Activated gamma-delta T cell treated with anti-CD3 and anti-CD28 coated beads, Interleukin-2, amount 50 U/mL, for 16 hours (primary cell): Measurements from ENCODE around the gene ASPG.

Source experiments
- DNase-seq: peaks from one replicate; pipeline ENCODE4 v3.0.0-alpha.2; 2020; ENCODE audit warnings: low read depth

Gene ASPG

GRCh38 chr14:104105071-104105821 is 19.7 kb downstream of the ASPG start:
- DNase-seq = no peak

- DNase-seq = no peak
Observed at GRCh38 chr14:104105822-104106470, 20.4 kb downstream of the ASPG start.

- no peak for DNase-seq
Observed at GRCh38 chr14:104106471-104106991, 21.0 kb downstream of the ASPG start.

- no peak for DNase-seq
Observed at GRCh38 chr14:104107101-104107581, 21.6 kb downstream of the ASPG start.

- no peak for DNase-seq
Observed at GRCh38 chr14:104107611-104108569, 22.4 kb downstream of the ASPG start.

GRCh38 chr14:104108570-104109541 is 23.4 kb downstream of the ASPG start:
- no peak for DNase-seq

- DNase-seq = no peak
Observed at GRCh38 chr14:104109731-104110361, 24.3 kb downstream of the ASPG start.

GRCh38 chr14:104110491-104111209 is 25.1 kb downstream of the ASPG start:
- no peak for DNase-seq

GRCh38 chr14:104111301-104112112 is 26.0 kb downstream of the ASPG start:
- no peak for DNase-seq

GRCh38 chr14:104112113-104112505 is 26.6 kb downstream of the ASPG start:
- no peak for DNase-seq

GRCh38 chr14:104112609-104113571 is 27.4 kb downstream of the ASPG start:
- no peak for DNase-seq

GRCh38 chr14:104113631-104114420 is 28.3 kb downstream of the ASPG start:
- no peak for DNase-seq

- DNase-seq = no peak
Observed at GRCh38 chr14:104114421-104115130, 29.1 kb downstream of the ASPG start.

- DNase-seq = no peak
Observed at GRCh38 chr14:104115131-104115600, 29.7 kb downstream of the ASPG start.

GRCh38 chr14:104115691-104116287 is 30.3 kb downstream of the ASPG start:
- DNase-seq = no peak
